GM23338 (cell line): ENCODE results near the gene TDG. TPM values are rescaled to one million over a fixed set of nuclear protein-coding genes. Genes with fewer than 3 reads are reported as not detected.

ENCODE experiments used
- ATAC-seq: fragments of 200-7000 bp; cut with Tn5 transposase; 3 replicates; pipeline ENCODE4 v1.9.1; 2020
- DNase-seq: peaks from one replicate; pipeline ENCODE4 v3.0.0-alpha.2; 2015; ENCODE audit warnings: low spot score
- H2AFZ ChIP-seq: fragments of 200-600 bp; sonication (generic); 2 replicates; pipeline ENCODE4 v1.8.0; 2016; ENCODE audit warnings: antibody characterized with exemption, mild to moderate bottlenecking, moderate library complexity
- H3F3A ChIP-seq: fragments of 200-600 bp; sonication (generic); replicated peaks from 2 replicates; pipeline ENCODE4 v1.8.0; 2017; ENCODE audit warnings: antibody characterized with exemption, mixed run types, low read depth
- H3K27ac ChIP-seq: fragments of 200-600 bp; sonication (generic); 2 replicates; pipeline ENCODE4 v1.6.1; 2016; ENCODE audit warnings: low read depth
- H3K27me3 ChIP-seq: fragments of 200-600 bp; sonication (generic); 2 replicates; pipeline ENCODE4 v1.8.0; 2016; ENCODE audit warnings: mild to moderate bottlenecking, mixed run types, moderate library complexity; ENCODE audit not compliant: insufficient read depth
- H3K36me3 ChIP-seq: fragments of 200-600 bp; sonication (generic); 2 replicates; pipeline ENCODE4 v1.8.0; 2016; ENCODE audit warnings: mild to moderate bottlenecking; ENCODE audit not compliant: insufficient read depth
- H3K4me1 ChIP-seq: fragments of 200-600 bp; sonication (generic); 2 replicates; pipeline ENCODE4 v1.8.0; 2016; ENCODE audit warnings: mild to moderate bottlenecking, moderate library complexity; ENCODE audit not compliant: insufficient read depth
- H3K4me2 ChIP-seq: fragments of 200-600 bp; sonication (generic); 2 replicates; pipeline ENCODE4 v1.7.1; 2017; ENCODE audit warnings: mixed run types
- H3K4me3 ChIP-seq: fragments of 200-600 bp; sonication (generic); 2 replicates; pipeline ENCODE4 v1.6.1; 2016; ENCODE audit warnings: mixed run types
- H3K79me2 ChIP-seq: fragments of 200-600 bp; sonication (generic); replicated peaks from 2 replicates; pipeline ENCODE4 v1.8.0; 2017; ENCODE audit warnings: mild to moderate bottlenecking; ENCODE audit not compliant: insufficient read depth
- H3K9me2 ChIP-seq: fragments of 200-600 bp; sonication (generic); 2 replicates; pipeline ENCODE4 v1.8.0; 2017; ENCODE audit not compliant: insufficient read depth
- H4K20me1 ChIP-seq: fragments of 200-600 bp; sonication (generic); replicated peaks from 2 replicates; pipeline ENCODE4 v1.8.0; 2017; ENCODE audit warnings: mild to moderate bottlenecking; ENCODE audit not compliant: insufficient read depth
- H3K27ac Mint-ChIP-seq: 2 replicates; pipeline ENCODE4 v1.8.0; 2020; ENCODE audit warnings: inconsistent platforms, mild to moderate bottlenecking, moderate library complexity, mixed read lengths
- H3K27me3 Mint-ChIP-seq: 3 replicates; pipeline ENCODE4 v1.8.0; 2022; ENCODE audit warnings: low read depth, mild to moderate bottlenecking, moderate library complexity, mixed read lengths, inconsistent platforms; ENCODE audit not compliant: insufficient read depth, poor library complexity
- H3K36me3 Mint-ChIP-seq: 3 replicates; pipeline ENCODE4 v1.8.0; 2021; ENCODE audit warnings: low read depth, mild to moderate bottlenecking, inconsistent platforms, moderate library complexity, mixed read lengths
- H3K4me1 Mint-ChIP-seq: 3 replicates; pipeline ENCODE4 v1.8.0; 2020; ENCODE audit warnings: mild to moderate bottlenecking, inconsistent platforms, mixed read lengths
- H3K4me3 Mint-ChIP-seq: 3 replicates; pipeline ENCODE4 v1.8.0; 2021; ENCODE audit warnings: moderate library complexity, mild to moderate bottlenecking, inconsistent platforms, mixed read lengths
- H3K9me3 Mint-ChIP-seq: 3 replicates; pipeline ENCODE4 v1.8.0; 2020; ENCODE audit warnings: moderate library complexity, mild to moderate bottlenecking, inconsistent platforms, mixed read lengths
- CREB1 ChIP-seq: fragments of 250-450 bp; sonication (Bioruptor Pico); IDR thresholded peaks from 2 replicates; pipeline ENCODE4 v1.5.0; 2020; ENCODE audit warnings: low read depth, mild to moderate bottlenecking, moderate library complexity
- EZH2 ChIP-seq: fragments of 200-600 bp; sonication (generic); IDR thresholded peaks from one replicate; pipeline ENCODE4 v1.8.0; 2017; ENCODE audit warnings: antibody characterized with exemption, mild to moderate bottlenecking, low read depth; ENCODE audit not compliant: unreplicated experiment
- EZH2phosphoT487 ChIP-seq: fragments of 200-600 bp; sonication (generic); IDR thresholded peaks from one replicate; pipeline ENCODE4 v1.8.1; 2018; ENCODE audit warnings: antibody characterized with exemption; ENCODE audit not compliant: unreplicated experiment
- JUNB ChIP-seq: IDR thresholded peaks from one replicate; pipeline ENCODE4 v1.6.1; 2016; ENCODE audit warnings: antibody characterized with exemption; ENCODE audit not compliant: unreplicated experiment
- NANOG ChIP-seq: IDR thresholded peaks from 2 replicates; pipeline ENCODE4 v1.6.1; 2016; ENCODE audit warnings: antibody characterized with exemption, borderline replicate concordance
- POLR2AphosphoS5 ChIP-seq: IDR thresholded peaks from 2 replicates; pipeline ENCODE4 v1.6.1; 2016; ENCODE audit warnings: antibody characterized with exemption, low read depth
- STAT1 ChIP-seq: IDR thresholded peaks from one replicate; pipeline ENCODE4 v1.6.1; 2016; ENCODE audit warnings: antibody characterized with exemption; ENCODE audit not compliant: unreplicated experiment
- ZNF114 ChIP-seq: fragments of 250-450 bp; sonication (Bioruptor Pico); IDR thresholded peaks from 2 replicates; pipeline ENCODE4 v1.5.0; 2020; ENCODE audit warnings: mild to moderate bottlenecking, moderate library complexity
- ZNF331 ChIP-seq: fragments of 250-450 bp; sonication (Bioruptor Pico); IDR thresholded peaks from 2 replicates; pipeline ENCODE4 v1.5.0; 2020; ENCODE audit warnings: low read depth, mild to moderate bottlenecking, moderate library complexity
- polyA plus RNA-seq: library from polyadenylated mRNA; unstranded; fragments of >200 nt; fragmentation: Nextera tagmentation; extraction: Ambion mirVana; gene quantifications from 2 replicates; pipeline ENCODE4 v1.2.1, GENCODE V29; 2016
- total RNA-seq: library from RNA; depleted of rRNA; stranded (reverse); fragments of >200 nt; shearing (Covaris generic); gene quantifications from 2 replicates; pipeline ENCODE4 v1.2.3, GENCODE V29; 2014
- TF ChIP-seq, protein P1 (sequence below), 2 experiments: fragments of 200-600 bp in 1 of 2; sonication (generic) in 1 of 2; conservative IDR thresholded peaks; 2 replicates each; pipeline versions ENCODE4 v1.5.1 to v1.6.1; 2016 to 2017; ENCODE audit warnings: antibody characterized with exemption in 2 of 2, low read depth in 2 of 2, mild to moderate bottlenecking in 2 of 2, moderate library complexity in 1 of 2
- TF ChIP-seq, protein P2 (sequence below): fragments of 250-450 bp; sonication (Bioruptor Pico); IDR thresholded peaks from 2 replicates; pipeline ENCODE4 v1.5.0; 2020; ENCODE audit warnings: mild to moderate bottlenecking, moderate library complexity
- TF ChIP-seq, protein P3 (sequence below): IDR thresholded peaks from 2 replicates; pipeline ENCODE4 v1.6.1; 2016; ENCODE audit warnings: antibody characterized with exemption
- TF ChIP-seq, protein P4 (sequence below): IDR thresholded peaks from one replicate; pipeline ENCODE4 v1.6.1; 2018; ENCODE audit warnings: antibody characterized with exemption; ENCODE audit not compliant: unreplicated experiment

TDG gene
- total and polyA plus RNA-seq, 2 experiments from 2014 or later: 57.0 to 66.2 TPM

DNA sequence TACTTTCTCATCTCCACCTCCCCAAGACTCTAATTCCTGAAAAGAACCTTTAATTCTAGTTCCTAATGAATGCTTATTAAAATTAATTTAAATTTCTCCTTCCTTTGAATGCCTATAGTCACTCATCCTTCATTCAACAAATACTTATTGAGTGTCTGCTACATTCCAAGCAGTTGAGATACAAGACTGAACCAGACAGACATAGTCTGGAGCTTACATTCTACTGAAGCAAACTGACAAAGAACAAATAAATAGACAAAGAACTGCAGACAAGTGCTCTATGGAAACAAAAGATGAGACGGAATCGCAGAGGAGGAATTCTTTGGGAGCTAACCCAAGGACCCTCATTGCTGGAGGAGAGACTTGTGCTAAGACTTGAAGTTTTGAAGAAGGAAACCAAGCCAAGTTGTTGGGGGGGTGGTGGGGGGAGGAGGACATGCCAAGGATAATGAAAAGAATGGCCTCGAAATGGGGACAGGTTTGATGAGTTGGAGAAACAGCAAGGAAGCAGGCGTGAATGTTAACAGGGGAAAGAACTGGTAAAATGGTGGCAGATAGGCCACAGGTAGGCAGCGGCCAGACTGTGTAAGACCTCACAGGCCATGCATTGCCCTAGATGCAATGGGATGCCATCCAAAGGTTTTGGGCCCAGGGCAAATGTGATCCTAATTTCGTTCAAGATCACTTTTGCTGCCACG lies 9.7 kb upstream of the TDG start:
- Mint-ChIP-seq H3K36me3 (peaks cover 28% of the 10 kb centered on the region), H3K4me3 (peak overlapping the region; percentile 87), H3K9me3 (no peaks in the 10 kb centered on the region), H3K27me3 (peaks cover 11% of the 10 kb centered on the region), H3K4me1 (peaks cover 15% of the 10 kb centered on the region), H3K27ac (peak overlapping the region; percentile 97)
- Histone ChIP-seq H3F3A (peaks cover 8% of the 10 kb centered on the region; the same call in 1 of the 2 replicates), H2AFZ (peak overlapping the region; percentile 91), H3K27me3 (no peaks in the 10 kb centered on the region), H4K20me1 (peaks cover 18% of the 10 kb centered on the region), H3K79me2 (peaks cover 47% of the 10 kb centered on the region), H3K27ac (peak overlapping the region; percentile 99), H3K4me3 (peak overlapping the region; percentile 94), H3K4me2 (peak overlapping the region; percentile 78), H3K36me3 (peaks cover 20% of the 10 kb centered on the region; the same call in 1 of the 2 replicates), H3K9me2 (no peaks in the 10 kb centered on the region), H3K4me1 (peaks cover 9% of the 10 kb centered on the region)
- ATAC-seq (peak; percentile 18), DNase-seq (no peak)
- no peak for TF ChIP-seq CREB1 (CRISPR knock-in tag)
- no peak for TF ChIP-seq POLR2AphosphoS5
- no peak for TF ChIP-seq EZH2phosphoT487
- no peak for TF ChIP-seq STAT1
- TF ChIP-seq, protein P1, sequence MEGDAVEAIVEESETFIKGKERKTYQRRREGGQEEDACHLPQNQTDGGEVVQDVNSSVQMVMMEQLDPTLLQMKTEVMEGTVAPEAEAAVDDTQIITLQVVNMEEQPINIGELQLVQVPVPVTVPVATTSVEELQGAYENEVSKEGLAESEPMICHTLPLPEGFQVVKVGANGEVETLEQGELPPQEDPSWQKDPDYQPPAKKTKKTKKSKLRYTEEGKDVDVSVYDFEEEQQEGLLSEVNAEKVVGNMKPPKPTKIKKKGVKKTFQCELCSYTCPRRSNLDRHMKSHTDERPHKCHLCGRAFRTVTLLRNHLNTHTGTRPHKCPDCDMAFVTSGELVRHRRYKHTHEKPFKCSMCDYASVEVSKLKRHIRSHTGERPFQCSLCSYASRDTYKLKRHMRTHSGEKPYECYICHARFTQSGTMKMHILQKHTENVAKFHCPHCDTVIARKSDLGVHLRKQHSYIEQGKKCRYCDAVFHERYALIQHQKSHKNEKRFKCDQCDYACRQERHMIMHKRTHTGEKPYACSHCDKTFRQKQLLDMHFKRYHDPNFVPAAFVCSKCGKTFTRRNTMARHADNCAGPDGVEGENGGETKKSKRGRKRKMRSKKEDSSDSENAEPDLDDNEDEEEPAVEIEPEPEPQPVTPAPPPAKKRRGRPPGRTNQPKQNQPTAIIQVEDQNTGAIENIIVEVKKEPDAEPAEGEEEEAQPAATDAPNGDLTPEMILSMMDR (conservative IDR thresholded peaks at IDR 0.05; ENCODE audit: low read depth in 2 of 2): no peak
- TF ChIP-seq, protein P2, sequence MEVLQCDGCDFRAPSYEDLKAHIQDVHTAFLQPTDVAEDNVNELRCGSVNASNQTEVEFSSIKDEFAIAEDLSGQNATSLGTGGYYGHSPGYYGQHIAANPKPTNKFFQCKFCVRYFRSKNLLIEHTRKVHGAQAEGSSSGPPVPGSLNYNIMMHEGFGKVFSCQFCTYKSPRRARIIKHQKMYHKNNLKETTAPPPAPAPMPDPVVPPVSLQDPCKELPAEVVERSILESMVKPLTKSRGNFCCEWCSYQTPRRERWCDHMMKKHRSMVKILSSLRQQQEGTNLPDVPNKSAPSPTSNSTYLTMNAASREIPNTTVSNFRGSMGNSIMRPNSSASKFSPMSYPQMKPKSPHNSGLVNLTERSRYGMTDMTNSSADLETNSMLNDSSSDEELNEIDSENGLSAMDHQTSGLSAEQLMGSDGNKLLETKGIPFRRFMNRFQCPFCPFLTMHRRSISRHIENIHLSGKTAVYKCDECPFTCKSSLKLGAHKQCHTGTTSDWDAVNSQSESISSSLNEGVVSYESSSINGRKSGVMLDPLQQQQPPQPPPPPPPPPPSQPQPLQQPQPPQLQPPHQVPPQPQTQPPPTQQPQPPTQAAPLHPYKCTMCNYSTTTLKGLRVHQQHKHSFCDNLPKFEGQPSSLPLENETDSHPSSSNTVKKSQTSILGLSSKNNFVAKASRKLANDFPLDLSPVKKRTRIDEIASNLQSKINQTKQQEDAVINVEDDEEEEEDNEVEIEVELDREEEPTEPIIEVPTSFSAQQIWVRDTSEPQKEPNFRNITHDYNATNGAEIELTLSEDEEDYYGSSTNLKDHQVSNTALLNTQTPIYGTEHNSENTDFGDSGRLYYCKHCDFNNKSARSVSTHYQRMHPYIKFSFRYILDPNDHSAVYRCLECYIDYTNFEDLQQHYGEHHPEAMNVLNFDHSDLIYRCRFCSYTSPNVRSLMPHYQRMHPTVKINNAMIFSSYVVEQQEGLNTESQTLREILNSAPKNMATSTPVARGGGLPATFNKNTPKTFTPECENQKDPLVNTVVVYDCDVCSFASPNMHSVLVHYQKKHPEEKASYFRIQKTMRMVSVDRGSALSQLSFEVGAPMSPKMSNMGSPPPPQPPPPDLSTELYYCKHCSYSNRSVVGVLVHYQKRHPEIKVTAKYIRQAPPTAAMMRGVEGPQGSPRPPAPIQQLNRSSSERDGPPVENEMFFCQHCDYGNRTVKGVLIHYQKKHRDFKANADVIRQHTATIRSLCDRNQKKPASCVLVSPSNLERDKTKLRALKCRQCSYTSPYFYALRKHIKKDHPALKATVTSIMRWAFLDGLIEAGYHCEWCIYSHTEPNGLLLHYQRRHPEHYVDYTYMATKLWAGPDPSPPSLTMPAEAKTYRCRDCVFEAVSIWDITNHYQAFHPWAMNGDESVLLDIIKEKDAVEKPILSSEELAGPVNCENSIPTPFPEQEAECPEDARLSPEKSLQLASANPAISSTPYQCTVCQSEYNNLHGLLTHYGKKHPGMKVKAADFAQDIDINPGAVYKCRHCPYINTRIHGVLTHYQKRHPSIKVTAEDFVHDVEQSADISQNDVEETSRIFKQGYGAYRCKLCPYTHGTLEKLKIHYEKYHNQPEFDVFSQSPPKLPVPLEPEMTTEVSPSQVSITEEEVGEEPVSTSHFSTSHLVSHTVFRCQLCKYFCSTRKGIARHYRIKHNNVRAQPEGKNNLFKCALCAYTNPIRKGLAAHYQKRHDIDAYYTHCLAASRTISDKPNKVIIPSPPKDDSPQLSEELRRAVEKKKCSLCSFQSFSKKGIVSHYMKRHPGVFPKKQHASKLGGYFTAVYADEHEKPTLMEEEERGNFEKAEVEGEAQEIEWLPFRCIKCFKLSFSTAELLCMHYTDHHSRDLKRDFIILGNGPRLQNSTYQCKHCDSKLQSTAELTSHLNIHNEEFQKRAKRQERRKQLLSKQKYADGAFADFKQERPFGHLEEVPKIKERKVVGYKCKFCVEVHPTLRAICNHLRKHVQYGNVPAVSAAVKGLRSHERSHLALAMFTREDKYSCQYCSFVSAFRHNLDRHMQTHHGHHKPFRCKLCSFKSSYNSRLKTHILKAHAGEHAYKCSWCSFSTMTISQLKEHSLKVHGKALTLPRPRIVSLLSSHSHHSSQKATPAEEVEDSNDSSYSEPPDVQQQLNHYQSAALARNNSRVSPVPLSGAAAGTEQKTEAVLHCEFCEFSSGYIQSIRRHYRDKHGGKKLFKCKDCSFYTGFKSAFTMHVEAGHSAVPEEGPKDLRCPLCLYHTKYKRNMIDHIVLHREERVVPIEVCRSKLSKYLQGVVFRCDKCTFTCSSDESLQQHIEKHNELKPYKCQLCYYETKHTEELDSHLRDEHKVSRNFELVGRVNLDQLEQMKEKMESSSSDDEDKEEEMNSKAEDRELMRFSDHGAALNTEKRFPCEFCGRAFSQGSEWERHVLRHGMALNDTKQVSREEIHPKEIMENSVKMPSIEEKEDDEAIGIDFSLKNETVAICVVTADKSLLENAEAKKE (CRISPR knock-in tag): no peak
- no peak for TF ChIP-seq EZH2
- no peak for TF ChIP-seq NANOG
- TF ChIP-seq, protein P3, sequence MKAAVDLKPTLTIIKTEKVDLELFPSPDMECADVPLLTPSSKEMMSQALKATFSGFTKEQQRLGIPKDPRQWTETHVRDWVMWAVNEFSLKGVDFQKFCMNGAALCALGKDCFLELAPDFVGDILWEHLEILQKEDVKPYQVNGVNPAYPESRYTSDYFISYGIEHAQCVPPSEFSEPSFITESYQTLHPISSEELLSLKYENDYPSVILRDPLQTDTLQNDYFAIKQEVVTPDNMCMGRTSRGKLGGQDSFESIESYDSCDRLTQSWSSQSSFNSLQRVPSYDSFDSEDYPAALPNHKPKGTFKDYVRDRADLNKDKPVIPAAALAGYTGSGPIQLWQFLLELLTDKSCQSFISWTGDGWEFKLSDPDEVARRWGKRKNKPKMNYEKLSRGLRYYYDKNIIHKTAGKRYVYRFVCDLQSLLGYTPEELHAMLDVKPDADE: no peak
- TF ChIP-seq ZNF114 (CRISPR knock-in tag): no peak
- TF ChIP-seq, protein P4, sequence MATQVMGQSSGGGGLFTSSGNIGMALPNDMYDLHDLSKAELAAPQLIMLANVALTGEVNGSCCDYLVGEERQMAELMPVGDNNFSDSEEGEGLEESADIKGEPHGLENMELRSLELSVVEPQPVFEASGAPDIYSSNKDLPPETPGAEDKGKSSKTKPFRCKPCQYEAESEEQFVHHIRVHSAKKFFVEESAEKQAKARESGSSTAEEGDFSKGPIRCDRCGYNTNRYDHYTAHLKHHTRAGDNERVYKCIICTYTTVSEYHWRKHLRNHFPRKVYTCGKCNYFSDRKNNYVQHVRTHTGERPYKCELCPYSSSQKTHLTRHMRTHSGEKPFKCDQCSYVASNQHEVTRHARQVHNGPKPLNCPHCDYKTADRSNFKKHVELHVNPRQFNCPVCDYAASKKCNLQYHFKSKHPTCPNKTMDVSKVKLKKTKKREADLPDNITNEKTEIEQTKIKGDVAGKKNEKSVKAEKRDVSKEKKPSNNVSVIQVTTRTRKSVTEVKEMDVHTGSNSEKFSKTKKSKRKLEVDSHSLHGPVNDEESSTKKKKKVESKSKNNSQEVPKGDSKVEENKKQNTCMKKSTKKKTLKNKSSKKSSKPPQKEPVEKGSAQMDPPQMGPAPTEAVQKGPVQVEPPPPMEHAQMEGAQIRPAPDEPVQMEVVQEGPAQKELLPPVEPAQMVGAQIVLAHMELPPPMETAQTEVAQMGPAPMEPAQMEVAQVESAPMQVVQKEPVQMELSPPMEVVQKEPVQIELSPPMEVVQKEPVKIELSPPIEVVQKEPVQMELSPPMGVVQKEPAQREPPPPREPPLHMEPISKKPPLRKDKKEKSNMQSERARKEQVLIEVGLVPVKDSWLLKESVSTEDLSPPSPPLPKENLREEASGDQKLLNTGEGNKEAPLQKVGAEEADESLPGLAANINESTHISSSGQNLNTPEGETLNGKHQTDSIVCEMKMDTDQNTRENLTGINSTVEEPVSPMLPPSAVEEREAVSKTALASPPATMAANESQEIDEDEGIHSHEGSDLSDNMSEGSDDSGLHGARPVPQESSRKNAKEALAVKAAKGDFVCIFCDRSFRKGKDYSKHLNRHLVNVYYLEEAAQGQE: no peak
- no peak for TF ChIP-seq ZNF331 (CRISPR knock-in tag)
- TF ChIP-seq JUNB: no peak
